Measurements from ENCODE around the gene IGFBP3.

IGFBP3 gene

DNA sequence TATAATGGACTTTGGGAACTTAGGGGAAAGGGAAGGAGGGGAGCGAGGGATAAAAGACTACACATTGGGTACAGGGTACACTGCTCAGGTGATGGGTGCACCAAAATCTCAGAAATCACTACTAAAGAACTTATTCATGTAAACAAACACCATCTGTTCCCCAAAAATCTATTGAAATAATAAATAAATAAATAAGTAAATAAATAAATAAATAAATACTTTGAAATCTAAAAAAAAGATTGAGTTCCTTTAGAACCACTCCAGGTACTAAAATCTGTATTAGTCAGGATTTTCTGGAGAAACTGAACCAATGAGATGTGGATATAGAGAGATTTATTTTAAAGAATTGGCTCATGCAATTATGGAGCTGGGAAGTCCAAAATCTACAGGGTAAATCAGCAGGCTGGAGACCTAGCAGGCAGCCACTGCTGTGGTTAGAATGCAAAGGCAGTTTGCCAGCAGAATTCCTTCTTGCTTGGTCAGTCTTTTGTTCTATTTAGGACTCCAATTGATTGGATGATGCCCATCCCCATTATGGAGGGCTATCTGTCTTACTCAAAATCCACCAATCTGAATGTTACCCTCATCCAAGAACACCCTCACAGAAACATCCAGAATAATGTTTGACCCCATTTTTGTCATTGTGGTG, 23.9 kb downstream of the IGFBP3 start:
- TF ChIP-seq, protein P1, sequence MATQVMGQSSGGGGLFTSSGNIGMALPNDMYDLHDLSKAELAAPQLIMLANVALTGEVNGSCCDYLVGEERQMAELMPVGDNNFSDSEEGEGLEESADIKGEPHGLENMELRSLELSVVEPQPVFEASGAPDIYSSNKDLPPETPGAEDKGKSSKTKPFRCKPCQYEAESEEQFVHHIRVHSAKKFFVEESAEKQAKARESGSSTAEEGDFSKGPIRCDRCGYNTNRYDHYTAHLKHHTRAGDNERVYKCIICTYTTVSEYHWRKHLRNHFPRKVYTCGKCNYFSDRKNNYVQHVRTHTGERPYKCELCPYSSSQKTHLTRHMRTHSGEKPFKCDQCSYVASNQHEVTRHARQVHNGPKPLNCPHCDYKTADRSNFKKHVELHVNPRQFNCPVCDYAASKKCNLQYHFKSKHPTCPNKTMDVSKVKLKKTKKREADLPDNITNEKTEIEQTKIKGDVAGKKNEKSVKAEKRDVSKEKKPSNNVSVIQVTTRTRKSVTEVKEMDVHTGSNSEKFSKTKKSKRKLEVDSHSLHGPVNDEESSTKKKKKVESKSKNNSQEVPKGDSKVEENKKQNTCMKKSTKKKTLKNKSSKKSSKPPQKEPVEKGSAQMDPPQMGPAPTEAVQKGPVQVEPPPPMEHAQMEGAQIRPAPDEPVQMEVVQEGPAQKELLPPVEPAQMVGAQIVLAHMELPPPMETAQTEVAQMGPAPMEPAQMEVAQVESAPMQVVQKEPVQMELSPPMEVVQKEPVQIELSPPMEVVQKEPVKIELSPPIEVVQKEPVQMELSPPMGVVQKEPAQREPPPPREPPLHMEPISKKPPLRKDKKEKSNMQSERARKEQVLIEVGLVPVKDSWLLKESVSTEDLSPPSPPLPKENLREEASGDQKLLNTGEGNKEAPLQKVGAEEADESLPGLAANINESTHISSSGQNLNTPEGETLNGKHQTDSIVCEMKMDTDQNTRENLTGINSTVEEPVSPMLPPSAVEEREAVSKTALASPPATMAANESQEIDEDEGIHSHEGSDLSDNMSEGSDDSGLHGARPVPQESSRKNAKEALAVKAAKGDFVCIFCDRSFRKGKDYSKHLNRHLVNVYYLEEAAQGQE (IDR thresholded peaks at IDR 0.05; ENCODE audit: insufficient read depth in 1 of 2, low read depth in 2 of 2, low read length in 2 of 2) = no peak
- TF ChIP-seq TAF1 (IDR thresholded peaks at IDR 0.05; ENCODE audit: borderline replicate concordance, insufficient read depth, low read length) = no peak
- TF ChIP-seq SIN3A (IDR thresholded peaks at IDR 0.05; ENCODE audit: borderline replicate concordance, insufficient read depth, low read length) = no peak
- no peak for TF ChIP-seq POLR2AphosphoS5 (IDR thresholded peaks at IDR 0.05; ENCODE audit: low read depth, low read length)

GRCh38 chr7:45894665-45895062, 26.4 kb downstream of the IGFBP3 start:
- TF ChIP-seq POLR2AphosphoS5 (IDR thresholded peaks at IDR 0.05; ENCODE audit: low read depth, low read length) = no peak
- TF ChIP-seq TAF1 (IDR thresholded peaks at IDR 0.05; ENCODE audit: borderline replicate concordance, insufficient read depth, low read length) = no peak
- TF ChIP-seq FOXP2 (optimal IDR thresholded peaks at IDR 0.05; ENCODE audit: borderline replicate concordance, extremely low read depth, extremely low read length, insufficient read depth) = no peak
- TF ChIP-seq, protein P1 (IDR thresholded peaks at IDR 0.05; ENCODE audit: insufficient read depth in 1 of 2, low read depth in 2 of 2, low read length in 2 of 2) = no peak

- TF ChIP-seq FOXP2 (optimal IDR thresholded peaks at IDR 0.05; ENCODE audit: borderline replicate concordance, extremely low read depth, extremely low read length, insufficient read depth) (no peak), SIN3A (IDR thresholded peaks at IDR 0.05; ENCODE audit: borderline replicate concordance, insufficient read depth, low read length) (no peak), TAF1 (IDR thresholded peaks at IDR 0.05; ENCODE audit: borderline replicate concordance, insufficient read depth, low read length) (no peak)
- TF ChIP-seq, protein P1 (IDR thresholded peaks at IDR 0.05; ENCODE audit: insufficient read depth in 1 of 2, low read depth in 2 of 2, low read length in 2 of 2) = no peak
Observed at GRCh38 chr7:45893996-45894664, 26.9 kb downstream of the IGFBP3 start.

GRCh38 chr7:45893374-45893995, 27.6 kb downstream of the IGFBP3 start:
- TF ChIP-seq POLR2AphosphoS5 (IDR thresholded peaks at IDR 0.05; ENCODE audit: low read depth, low read length) = no peak
- TF ChIP-seq SIN3A (IDR thresholded peaks at IDR 0.05; ENCODE audit: borderline replicate concordance, insufficient read depth, low read length) = no peak
- TF ChIP-seq, protein P1 (IDR thresholded peaks at IDR 0.05; ENCODE audit: insufficient read depth in 1 of 2, low read depth in 2 of 2, low read length in 2 of 2) = no peak
- TF ChIP-seq TAF1 (IDR thresholded peaks at IDR 0.05; ENCODE audit: borderline replicate concordance, insufficient read depth, low read length) = no peak
- no peak for TF ChIP-seq FOXP2 (optimal IDR thresholded peaks at IDR 0.05; ENCODE audit: borderline replicate concordance, extremely low read depth, extremely low read length, insufficient read depth)
